GDM1 (cell line): ENCODE results near the gene RASSF4.
A peak's percentile ranks its signal among the peaks of the same experiment; 100 is the strongest.

Experiments used
- DNase-seq: peaks from one replicate; lab custom pipeline; 2025; lab: John Stamatoyannopoulos, UW

Gene RASSF4

DNA sequence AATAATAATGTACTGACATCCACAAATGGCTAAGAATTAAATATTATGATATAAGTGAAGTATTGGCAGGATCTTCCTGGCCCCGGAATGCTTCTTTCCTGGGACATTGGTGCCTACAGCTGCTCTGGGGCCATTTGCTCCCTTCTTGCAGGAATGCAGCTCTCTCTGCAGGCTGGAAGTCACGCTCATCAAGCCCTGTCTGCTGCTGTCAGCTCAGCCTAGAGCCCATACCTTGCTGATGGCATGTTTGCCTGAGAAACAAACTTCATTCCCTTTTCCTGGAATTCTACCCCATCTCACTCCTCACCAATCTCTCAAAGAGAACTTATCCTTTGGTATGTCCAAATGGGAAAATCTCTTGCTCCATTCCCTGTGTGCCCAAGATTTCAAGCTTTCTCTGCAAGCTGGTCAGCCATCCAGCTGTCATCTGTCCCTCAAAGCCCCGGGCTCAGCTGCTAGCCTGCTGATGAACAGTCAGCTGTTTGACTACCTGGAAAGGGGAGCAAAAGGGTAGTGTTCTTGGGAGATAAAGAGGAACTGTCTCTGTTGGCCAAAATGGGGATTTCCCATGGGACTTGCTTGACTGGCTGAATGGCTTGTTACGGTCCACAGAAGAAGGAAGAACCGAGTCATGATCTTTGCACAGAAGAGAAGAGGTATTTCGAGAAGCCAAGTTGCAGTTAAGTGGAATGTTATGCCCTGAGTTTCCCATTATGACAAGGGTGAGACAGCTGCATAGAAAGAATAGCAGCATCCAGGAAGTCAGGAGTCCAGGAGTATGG, 12.0 kb upstream of the RASSF4 start:
- DNase-seq, result no peak

- DNase-seq, result peak; percentile 58
Measured at GRCh38 chr10:44948642-44949041, 11.0 kb upstream of the RASSF4 start.

DNA sequence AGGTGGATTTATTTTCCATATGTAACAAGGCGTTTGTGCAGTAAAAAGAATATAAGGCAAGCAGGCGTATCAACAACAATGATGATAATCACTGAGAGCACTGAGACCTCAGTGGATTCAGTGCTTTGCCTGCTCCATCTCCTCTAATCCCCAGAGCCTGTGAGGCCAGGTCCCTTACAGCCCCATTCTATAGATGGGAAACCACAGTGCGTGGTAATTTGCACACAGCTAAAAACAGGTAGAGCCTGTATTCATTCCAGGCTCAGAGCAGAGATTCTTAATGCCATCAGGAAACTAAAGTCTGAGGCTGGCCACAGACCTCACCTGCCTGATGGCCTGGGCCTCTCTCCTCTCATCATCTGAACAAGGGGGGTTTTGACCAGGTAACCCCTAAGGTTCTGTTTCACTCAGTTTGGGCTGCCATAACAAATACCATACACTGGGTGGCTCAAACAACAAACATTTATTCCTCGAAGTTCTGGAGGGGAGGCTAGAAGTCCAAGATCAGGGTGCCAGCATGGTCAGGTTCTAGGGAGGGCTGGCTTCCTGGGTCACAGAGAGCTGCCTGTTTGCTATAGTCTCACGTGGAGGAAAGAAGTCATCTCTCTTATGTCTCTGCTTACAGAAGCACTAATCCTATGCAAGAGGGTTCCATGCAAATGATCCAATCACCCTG, 10.3 kb upstream of the RASSF4 start:
- DNase-seq, result no peak

GRCh38 chr10:44949915-44950314, 9.7 kb upstream of the RASSF4 start:
- DNase-seq, result no peak

GRCh38 chr10:44950326-44951225, 9.0 kb upstream of the RASSF4 start:
- DNase-seq, result no peak

DNA sequence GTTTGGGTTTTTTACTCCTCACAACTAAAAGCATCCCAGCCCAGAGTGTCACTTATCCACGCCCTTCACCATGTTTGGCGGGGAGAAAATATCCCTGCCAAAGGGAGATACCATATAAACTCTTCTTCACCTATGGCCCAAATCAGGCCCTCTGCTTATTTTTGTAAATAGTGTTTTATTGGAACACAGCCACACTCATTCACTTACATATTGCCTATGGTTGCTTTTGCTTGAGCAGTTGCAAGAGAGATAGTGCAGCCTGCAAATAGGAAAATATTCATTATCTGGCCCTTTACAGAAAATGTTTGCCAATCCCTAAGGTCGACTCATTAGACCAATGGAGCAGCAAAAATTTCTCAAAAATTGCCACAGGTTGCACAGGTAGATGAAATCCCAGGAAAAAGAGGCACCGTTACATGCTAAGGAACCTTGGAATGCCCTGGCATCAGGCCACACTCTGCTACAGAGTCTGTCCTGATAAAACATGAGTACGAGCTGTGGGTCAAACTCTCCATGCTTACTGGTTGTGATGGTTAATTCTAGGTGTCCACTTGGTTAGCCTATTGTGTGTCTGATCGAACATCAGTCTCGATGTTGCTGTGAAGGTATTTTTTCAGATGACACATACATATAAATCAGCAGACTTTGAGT, 7.9 kb upstream of the RASSF4 start:
- no peak for DNase-seq

GRCh38 chr10:44952779-44953231, 6.8 kb upstream of the RASSF4 start:
- DNase-seq, result no peak

- DNase-seq, result no peak
Measured at GRCh38 chr10:44954042-44954441, 5.6 kb upstream of the RASSF4 start.

DNA sequence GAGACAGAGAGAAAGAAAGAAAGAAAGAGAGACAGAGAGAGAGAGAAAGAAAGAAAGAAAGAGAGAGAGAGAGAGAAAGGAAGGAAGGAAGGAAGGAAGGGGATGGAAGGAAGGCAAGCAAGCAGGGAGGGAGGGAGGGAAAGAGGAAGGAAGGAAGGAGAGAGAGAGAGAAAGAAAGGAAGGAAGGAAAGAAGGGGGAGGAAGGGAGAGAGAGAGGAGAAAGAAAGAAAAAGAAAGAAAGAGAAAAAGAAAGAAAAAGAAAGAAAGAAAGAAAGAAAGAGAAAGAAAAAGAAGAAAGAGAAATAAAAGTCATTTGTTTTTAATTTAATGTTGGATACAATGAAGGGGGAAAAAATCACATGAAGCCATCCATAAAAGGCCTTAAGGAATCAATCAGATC, 4.6 kb upstream of the RASSF4 start:
- no peak for DNase-seq

- no peak for DNase-seq
Measured at GRCh38 chr10:44955413-44956070, 4.1 kb upstream of the RASSF4 start.

DNA sequence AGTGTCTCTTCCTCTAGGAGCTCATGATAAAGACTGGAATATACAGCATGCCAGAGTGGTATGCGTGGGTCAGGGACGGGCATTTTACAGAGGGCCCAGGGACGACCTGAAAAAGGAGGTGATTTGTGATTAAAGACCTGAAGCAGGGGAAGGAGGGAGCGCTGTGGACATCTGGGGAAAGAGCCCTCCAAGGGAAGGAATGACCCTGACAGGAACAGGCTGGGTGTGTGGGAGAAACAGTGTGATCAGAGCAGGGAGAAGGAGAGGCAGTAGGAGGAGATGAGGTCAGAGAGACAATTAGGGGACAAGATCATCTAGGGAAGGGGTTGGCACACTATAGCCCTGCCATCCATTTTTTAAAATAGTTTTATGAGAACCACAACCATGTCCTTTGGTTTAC, 3.4 kb upstream of the RASSF4 start:
- no peak for DNase-seq

DNA sequence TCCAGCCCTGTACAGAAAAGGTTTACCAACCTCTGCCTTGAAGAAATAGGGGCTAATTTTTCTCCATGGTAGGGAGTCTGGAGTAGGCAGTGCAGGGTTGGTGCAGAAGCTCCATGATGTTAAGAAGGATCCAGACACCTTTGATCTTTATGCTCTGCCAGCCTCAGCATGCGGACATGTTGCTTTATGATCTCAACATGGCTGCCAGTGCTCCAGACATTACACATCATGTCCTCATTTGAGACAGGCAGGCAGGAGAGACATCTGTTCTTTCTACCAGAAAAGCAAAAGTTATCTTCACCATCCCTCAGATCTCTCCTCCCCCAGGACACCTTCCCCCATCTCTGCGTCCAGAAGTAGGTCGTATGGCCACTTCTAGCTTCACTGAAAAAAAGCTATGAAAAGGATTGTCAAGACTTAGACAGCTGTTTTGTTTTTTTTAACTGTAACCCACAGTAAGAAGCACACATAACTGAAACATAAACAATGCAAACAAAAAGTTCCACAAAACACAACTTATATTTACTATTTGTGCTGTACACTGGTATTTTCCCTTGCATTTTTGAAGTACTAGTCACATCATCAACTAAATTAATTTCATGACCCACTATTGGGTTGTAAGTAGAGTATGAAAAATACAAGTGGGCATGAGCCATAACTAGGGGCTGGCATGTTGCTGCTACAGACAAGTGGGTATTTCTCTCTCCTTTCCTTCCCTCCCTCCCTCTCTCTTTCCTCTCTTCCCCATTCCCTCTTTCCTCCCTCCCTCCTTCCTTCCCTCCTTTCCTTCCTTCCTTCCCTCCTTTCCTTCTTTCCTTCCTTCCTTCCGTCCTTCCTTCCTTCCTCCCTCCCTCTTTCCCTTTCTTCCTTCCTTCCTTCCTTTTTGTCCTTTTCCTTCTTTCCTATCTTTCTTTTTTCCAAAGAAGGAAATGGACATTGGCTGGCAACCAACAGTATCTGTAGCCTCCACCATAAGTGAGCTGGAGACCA, 2.6 kb upstream of the RASSF4 start:
- no peak for DNase-seq

- no peak for DNase-seq
Measured at GRCh38 chr10:44958196-44958897, 1.3 kb upstream of the RASSF4 start.

DNA sequence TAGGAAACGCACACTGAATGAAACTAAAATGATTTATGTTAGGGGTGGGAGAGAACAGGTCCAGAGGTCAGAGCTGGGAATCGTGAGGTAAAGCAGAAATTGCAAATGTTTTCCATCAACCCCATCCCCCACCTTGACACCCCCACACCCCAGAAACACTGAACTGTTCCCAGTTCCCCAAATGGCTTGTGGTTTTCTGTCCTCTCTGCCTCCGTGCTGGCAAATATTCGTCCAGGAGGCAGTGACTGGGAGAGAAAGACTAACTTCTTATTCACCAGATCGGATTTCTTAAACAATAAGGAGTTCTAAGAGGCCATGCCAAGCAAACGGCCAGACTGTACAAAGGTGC, 730 bp upstream of the RASSF4 start:
- DNase-seq, result no peak

GRCh38 chr10:44960088-44960460, 472 bp downstream of the RASSF4 start:
- no peak for DNase-seq

DNA sequence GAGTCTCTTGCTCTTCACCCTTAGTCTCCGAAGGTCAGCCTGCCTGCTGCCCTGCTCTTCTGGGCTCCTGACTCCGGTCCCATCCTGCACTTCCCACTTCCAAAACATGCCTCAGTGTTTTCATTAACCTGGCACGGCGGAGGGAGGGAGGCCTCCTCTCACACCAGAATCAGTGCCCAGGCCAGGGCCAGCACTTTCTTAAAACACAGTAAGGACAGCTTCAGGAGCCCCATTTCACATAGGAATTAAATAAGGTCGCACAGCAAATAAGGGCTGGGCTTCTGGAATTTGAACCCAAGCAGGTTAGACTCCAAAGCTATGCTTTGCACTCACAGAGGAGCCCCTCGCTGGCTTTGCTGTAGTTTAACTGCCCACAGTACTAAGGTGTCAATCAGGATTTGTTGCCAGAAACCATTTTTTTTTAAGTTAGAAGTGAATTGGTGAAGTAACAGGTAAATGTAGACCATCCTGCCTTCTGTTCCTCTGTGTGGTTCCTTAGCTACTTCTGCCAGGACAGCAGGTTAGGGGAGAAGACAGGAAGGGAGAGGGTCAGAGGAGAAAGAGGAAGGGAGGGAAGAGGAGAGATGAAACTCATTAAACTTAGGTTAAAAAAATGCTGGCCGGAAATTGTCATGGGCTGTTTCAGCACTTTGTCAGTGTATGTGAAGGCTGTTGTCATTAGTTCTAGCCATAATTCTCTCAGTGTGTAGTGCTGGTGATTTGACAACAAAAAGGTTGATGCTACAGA, 1.1 kb downstream of the RASSF4 start:
- DNase-seq, result no peak

GRCh38 chr10:44961230-44961571, 1.6 kb downstream of the RASSF4 start:
- no peak for DNase-seq

DNA sequence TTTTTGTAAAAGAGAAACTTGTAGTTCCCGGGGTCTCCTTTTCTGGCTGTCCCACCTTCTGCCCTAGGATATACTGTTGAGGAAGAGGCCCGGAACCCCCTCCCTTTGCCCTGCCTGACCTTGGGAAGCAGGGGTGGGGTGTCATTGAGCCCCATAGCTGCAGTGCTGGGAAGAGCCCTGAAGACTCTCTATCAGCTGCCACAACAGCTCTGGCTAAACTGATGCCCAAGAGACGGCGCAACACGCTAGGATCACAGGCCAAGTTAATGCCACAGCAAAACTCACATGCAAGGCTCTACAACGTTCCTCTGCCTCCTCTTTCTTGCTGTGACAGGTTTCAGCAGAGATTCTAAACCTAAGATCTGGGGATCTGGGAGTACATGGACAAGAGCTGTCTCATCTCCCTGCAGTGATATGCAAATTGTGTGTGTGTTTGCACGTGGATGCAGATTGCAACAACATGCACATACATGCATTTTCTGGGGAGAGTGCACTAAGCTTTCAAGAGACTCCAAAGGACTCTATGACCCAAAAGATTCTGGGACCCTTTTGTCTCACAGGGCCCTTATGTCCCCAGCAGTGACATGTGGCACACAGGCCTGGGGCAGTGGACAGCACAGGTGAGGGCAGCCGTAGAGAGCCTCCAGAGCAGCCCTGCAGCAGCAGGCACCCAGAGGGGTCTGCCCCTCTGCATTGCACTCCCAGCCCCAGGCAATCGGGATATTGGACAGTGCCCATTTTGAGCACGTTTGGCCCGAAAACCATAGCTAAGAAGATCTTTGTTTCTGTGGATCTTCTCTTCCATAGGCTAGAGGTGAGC, 2.5 kb downstream of the RASSF4 start:
- DNase-seq, result no peak
